WTC11 (cell line): ENCODE data around the gene TMEM161B. TPM values are rescaled to one million over a fixed set of nuclear protein-coding genes. Genes with fewer than 3 reads are reported as not detected.

Source experiments
- ATAC-seq: fragments of 200-7000 bp; cut with Tn5 transposase; 2 replicates; pipeline ENCODE4 v1.10.0; 2021; ENCODE audit warnings: mild to moderate bottlenecking, moderate library complexity
- CTCF ChIA-PET: fragments of 300-600 bp; sonication (Branson Sonifier 250); formaldehyde crosslinking; loops from one replicate; lab custom pipeline; 2021; ENCODE audit warnings: antibody characterized with exemption; lab: Charles Lee
- POLR2A ChIA-PET: fragments of 350-600 bp; sonication (Branson Sonifier 250); formaldehyde crosslinking; loops from one replicate; lab custom pipeline; 2021; ENCODE audit warnings: antibody characterized with exemption; lab: Charles Lee
- DNase-seq: peaks from one replicate; pipeline ENCODE4 v3.0.0; 2021; ENCODE audit warnings: low spot score
- H3K27ac Mint-ChIP-seq: 2 replicates; pipeline ENCODE4 v1.8.0; 2021; ENCODE audit warnings: mixed read lengths
- H3K27me3 Mint-ChIP-seq: 2 replicates; pipeline ENCODE4 v1.8.0; 2021; ENCODE audit warnings: low read depth, mild to moderate bottlenecking, moderate library complexity, mixed read lengths
- H3K36me3 Mint-ChIP-seq: 2 replicates; pipeline ENCODE4 v1.8.0; 2021; ENCODE audit warnings: mixed read lengths
- H3K4me1 Mint-ChIP-seq: 2 replicates; pipeline ENCODE4 v1.8.0; 2022; ENCODE audit warnings: mixed read lengths
- H3K4me3 Mint-ChIP-seq: 2 replicates; pipeline ENCODE4 v1.8.0; 2021; ENCODE audit warnings: mild to moderate bottlenecking, moderate library complexity, mixed read lengths
- H3K9me3 Mint-ChIP-seq: 2 replicates; pipeline ENCODE4 v1.8.0; 2021; ENCODE audit warnings: mixed read lengths
- ATF1 ChIP-seq: sonication (generic); formaldehyde crosslinking; IDR thresholded peaks from 2 replicates; pipeline ENCODE4 v1.8.1; 2023; ENCODE audit warnings: mild to moderate bottlenecking, moderate library complexity, missing genetic modification reagents
- FOXK1 ChIP-seq: sonication (generic); formaldehyde crosslinking; IDR thresholded peaks from 2 replicates; pipeline ENCODE4 v1.8.0; 2022; ENCODE audit warnings: mild to moderate bottlenecking, moderate library complexity, missing genetic modification reagents
- FOXP1 ChIP-seq: sonication (generic); formaldehyde crosslinking; IDR thresholded peaks from 2 replicates; pipeline ENCODE4 v1.8.0; 2022; ENCODE audit warnings: missing genetic modification reagents, mild to moderate bottlenecking, moderate library complexity, borderline replicate concordance
- GRHL2 ChIP-seq: fragments of 250-450 bp; sonication (Bioruptor Pico); IDR thresholded peaks from 2 replicates; pipeline ENCODE4 v1.8.0; 2022; ENCODE audit warnings: mild to moderate bottlenecking, moderate library complexity; ENCODE audit not compliant: insufficient replicate concordance, severe bottlenecking
- GTF2I ChIP-seq: fragments of 250-450 bp; sonication (Bioruptor Pico); conservative IDR thresholded peaks from 2 replicates; pipeline ENCODE4 v1.4.0; 2021; ENCODE audit warnings: mild to moderate bottlenecking
- IRF1 ChIP-seq: sonication (generic); formaldehyde crosslinking; IDR thresholded peaks from 2 replicates; pipeline ENCODE4 v1.8.0; 2023; ENCODE audit warnings: missing genetic modification reagents
- JAZF1 ChIP-seq: fragments of 250-450 bp; sonication (Bioruptor Pico); IDR thresholded peaks from 2 replicates; pipeline ENCODE4 v1.9.0; 2021; ENCODE audit warnings: moderate library complexity, mild to moderate bottlenecking, inconsistent platforms
- JUN ChIP-seq: sonication (generic); formaldehyde crosslinking; IDR thresholded peaks from 2 replicates; pipeline ENCODE4 v1.8.0; 2023; ENCODE audit warnings: mild to moderate bottlenecking, missing genetic modification reagents
- MLX ChIP-seq: sonication (generic); formaldehyde crosslinking; IDR thresholded peaks from 2 replicates; pipeline ENCODE4 v1.8.1; 2023; ENCODE audit warnings: mild to moderate bottlenecking, missing genetic modification reagents, moderate library complexity
- MXD4 ChIP-seq: fragments of 250-450 bp; sonication (Bioruptor Pico); IDR thresholded peaks from 2 replicates; pipeline ENCODE4 v1.8.0; 2021; ENCODE audit warnings: mild to moderate bottlenecking, moderate library complexity, borderline replicate concordance
- NFE2L1 ChIP-seq: sonication (generic); formaldehyde crosslinking; IDR thresholded peaks from 2 replicates; pipeline ENCODE4 v1.8.1; 2023; ENCODE audit warnings: missing genetic modification reagents
- NR1H2 ChIP-seq: sonication (generic); formaldehyde crosslinking; IDR thresholded peaks from 2 replicates; pipeline ENCODE4 v1.9.0; 2021; ENCODE audit warnings: mild to moderate bottlenecking, moderate library complexity, missing genetic modification reagents
- RELA ChIP-seq: sonication (generic); formaldehyde crosslinking; IDR thresholded peaks from 2 replicates; pipeline ENCODE4 v1.8.1; 2022; ENCODE audit warnings: missing genetic modification reagents, mild to moderate bottlenecking, borderline replicate concordance
- SMAD4 ChIP-seq: sonication (generic); formaldehyde crosslinking; IDR thresholded peaks from 2 replicates; pipeline ENCODE4 v1.8.0; 2022; ENCODE audit warnings: mild to moderate bottlenecking, missing genetic modification reagents
- SOX15 ChIP-seq: fragments of 250-450 bp; sonication (Bioruptor Pico); IDR thresholded peaks from 2 replicates; pipeline ENCODE4 v1.9.0; 2021; ENCODE audit warnings: mild to moderate bottlenecking
- TP53 ChIP-seq: sonication (generic); formaldehyde crosslinking; IDR thresholded peaks from 2 replicates; pipeline ENCODE4 v1.8.1; 2023; ENCODE audit warnings: mild to moderate bottlenecking, missing genetic modification reagents
- ZBTB21 ChIP-seq: sonication (generic); formaldehyde crosslinking; IDR thresholded peaks from 2 replicates; pipeline ENCODE4 v1.8.1; 2023; ENCODE audit warnings: mild to moderate bottlenecking, missing genetic modification reagents, borderline replicate concordance
- ZNF219 ChIP-seq: sonication (generic); formaldehyde crosslinking; IDR thresholded peaks from 2 replicates; pipeline ENCODE4 v1.8.0; 2023; ENCODE audit warnings: missing genetic modification reagents, mild to moderate bottlenecking, borderline replicate concordance
- ZNF232 ChIP-seq: sonication (generic); formaldehyde crosslinking; IDR thresholded peaks from 2 replicates; pipeline ENCODE4 v1.8.0; 2022; ENCODE audit warnings: mild to moderate bottlenecking, missing genetic modification reagents
- ZNF396 ChIP-seq: fragments of 250-450 bp; sonication (Bioruptor Pico); IDR thresholded peaks from 2 replicates; pipeline ENCODE4 v1.8.0; 2021; ENCODE audit warnings: mild to moderate bottlenecking, moderate library complexity, borderline replicate concordance
- ZNF416 ChIP-seq: fragments of 250-450 bp; sonication (Bioruptor Pico); IDR thresholded peaks from 2 replicates; pipeline ENCODE4 v1.9.0; 2021; ENCODE audit warnings: mild to moderate bottlenecking, inconsistent platforms
- ZNF423 ChIP-seq: fragments of 250-450 bp; sonication (Bioruptor Pico); IDR thresholded peaks from 2 replicates; pipeline ENCODE4 v2.1.2; 2022; ENCODE audit warnings: mild to moderate bottlenecking, moderate library complexity
- total RNA-seq: library from RNA; stranded (reverse); gene quantifications from 3 replicates; pipeline ENCODE4 v1.2.3, GENCODE V29; 2021
- TF ChIP-seq, protein P1 (sequence below): fragments of 250-450 bp; sonication (Bioruptor Pico); IDR thresholded peaks from 2 replicates; pipeline ENCODE4 v1.9.0; 2021; ENCODE audit warnings: mild to moderate bottlenecking
- TF ChIP-seq, protein P2 (sequence below): sonication (generic); formaldehyde crosslinking; IDR thresholded peaks from 2 replicates; pipeline ENCODE4 v1.8.0; 2022; ENCODE audit warnings: mild to moderate bottlenecking, missing genetic modification reagents
- TF ChIP-seq, protein P3 (sequence below): fragments of 250-450 bp; sonication (Bioruptor Pico); conservative IDR thresholded peaks from 2 replicates; pipeline ENCODE4 v1.9.0; 2021; ENCODE audit warnings: mild to moderate bottlenecking
- TF ChIP-seq, protein P4 (sequence below): sonication (generic); formaldehyde crosslinking; IDR thresholded peaks from 2 replicates; pipeline ENCODE4 v1.8.0; 2022; ENCODE audit warnings: mild to moderate bottlenecking, missing genetic modification reagents
- TF ChIP-seq, protein P5 (sequence below): fragments of 200-600 bp; IDR thresholded peaks from 2 replicates; pipeline ENCODE4 v1.8.0; 2022; ENCODE audit warnings: antibody characterized with exemption

Gene TMEM161B
- total RNA-seq, 1 experiment from 2014 or later: 17.0 TPM

DNA sequence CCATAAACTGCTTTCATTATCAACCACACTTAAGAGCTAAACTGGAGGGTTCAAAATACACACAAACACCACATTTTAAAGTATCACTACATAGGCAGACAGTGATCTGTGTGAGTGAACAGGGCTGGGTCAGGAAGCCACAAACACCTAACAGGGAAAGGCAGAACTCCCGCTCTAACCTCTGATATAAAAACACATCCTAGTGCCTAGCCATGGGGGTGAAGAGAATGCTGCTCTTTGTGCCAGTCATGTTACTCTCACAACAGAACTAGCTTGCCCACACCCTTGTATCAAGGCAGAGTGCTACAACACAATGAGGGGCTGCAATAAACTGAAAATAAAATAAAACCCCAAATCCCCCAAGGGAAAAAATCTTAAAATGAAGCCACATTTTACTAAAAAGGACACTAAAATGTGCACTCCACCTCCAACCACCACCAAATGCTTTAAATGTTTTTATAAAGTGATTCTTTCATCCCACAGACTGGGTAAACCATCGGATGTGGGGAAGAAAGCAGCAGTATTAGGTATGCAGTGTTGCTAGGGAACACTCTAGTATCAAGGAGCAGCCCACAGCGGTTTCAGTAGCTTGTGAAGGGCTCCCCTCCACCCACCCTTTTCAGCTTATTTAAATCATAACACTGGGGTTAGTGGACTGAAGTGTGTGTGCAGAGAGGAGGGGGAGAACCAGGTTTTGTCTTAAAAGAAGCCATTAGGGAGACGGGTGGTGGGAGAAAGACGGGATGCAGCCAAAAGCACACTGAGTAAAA, 64.5 kb downstream of the TMEM161B start:
- ATAC-seq: peak; percentile 90
- H3K4me3 Mint-ChIP-seq: no peak overlapping the region

GRCh38 chr5:88195636-88196035, 73.0 kb downstream of the TMEM161B start:
- no peak for ATAC-seq
- Mint-ChIP-seq H3K27me3 (no peaks in the 10 kb centered on the region), H3K4me1 (peaks cover 11% of the 10 kb centered on the region), H3K36me3 (peaks cover 17% of the 10 kb centered on the region), H3K9me3 (no peaks in the 10 kb centered on the region), H3K4me3 (no peak overlapping the region), H3K27ac (no peak overlapping the region)
- no peak for DNase-seq
- CTCF ChIA-PET: no interaction called here
- POLR2A ChIA-PET: no interaction called here
- TF ChIP-seq, protein P1, sequence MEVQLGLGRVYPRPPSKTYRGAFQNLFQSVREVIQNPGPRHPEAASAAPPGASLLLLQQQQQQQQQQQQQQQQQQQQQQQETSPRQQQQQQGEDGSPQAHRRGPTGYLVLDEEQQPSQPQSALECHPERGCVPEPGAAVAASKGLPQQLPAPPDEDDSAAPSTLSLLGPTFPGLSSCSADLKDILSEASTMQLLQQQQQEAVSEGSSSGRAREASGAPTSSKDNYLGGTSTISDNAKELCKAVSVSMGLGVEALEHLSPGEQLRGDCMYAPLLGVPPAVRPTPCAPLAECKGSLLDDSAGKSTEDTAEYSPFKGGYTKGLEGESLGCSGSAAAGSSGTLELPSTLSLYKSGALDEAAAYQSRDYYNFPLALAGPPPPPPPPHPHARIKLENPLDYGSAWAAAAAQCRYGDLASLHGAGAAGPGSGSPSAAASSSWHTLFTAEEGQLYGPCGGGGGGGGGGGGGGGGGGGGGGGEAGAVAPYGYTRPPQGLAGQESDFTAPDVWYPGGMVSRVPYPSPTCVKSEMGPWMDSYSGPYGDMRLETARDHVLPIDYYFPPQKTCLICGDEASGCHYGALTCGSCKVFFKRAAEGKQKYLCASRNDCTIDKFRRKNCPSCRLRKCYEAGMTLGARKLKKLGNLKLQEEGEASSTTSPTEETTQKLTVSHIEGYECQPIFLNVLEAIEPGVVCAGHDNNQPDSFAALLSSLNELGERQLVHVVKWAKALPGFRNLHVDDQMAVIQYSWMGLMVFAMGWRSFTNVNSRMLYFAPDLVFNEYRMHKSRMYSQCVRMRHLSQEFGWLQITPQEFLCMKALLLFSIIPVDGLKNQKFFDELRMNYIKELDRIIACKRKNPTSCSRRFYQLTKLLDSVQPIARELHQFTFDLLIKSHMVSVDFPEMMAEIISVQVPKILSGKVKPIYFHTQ (CRISPR knock-in tag): no peak
- TF ChIP-seq, protein P2, sequence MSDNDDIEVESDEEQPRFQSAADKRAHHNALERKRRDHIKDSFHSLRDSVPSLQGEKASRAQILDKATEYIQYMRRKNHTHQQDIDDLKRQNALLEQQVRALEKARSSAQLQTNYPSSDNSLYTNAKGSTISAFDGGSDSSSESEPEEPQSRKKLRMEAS (CRISPR knock-in tag): no peak
- TF ChIP-seq TP53 (CRISPR knock-in tag): no peak
- no peak for TF ChIP-seq SMAD4 (CRISPR knock-in tag)
- TF ChIP-seq JAZF1 (CRISPR knock-in tag): no peak
- no peak for TF ChIP-seq ZNF232 (CRISPR knock-in tag)
- no peak for TF ChIP-seq ZBTB21 (CRISPR knock-in tag)
- no peak for TF ChIP-seq ZNF423 (CRISPR knock-in tag)
- no peak for TF ChIP-seq GRHL2 (CRISPR knock-in tag)
- no peak for TF ChIP-seq GTF2I (CRISPR knock-in tag)
- no peak for TF ChIP-seq FOXP1 (CRISPR knock-in tag)
- TF ChIP-seq, protein P3, sequence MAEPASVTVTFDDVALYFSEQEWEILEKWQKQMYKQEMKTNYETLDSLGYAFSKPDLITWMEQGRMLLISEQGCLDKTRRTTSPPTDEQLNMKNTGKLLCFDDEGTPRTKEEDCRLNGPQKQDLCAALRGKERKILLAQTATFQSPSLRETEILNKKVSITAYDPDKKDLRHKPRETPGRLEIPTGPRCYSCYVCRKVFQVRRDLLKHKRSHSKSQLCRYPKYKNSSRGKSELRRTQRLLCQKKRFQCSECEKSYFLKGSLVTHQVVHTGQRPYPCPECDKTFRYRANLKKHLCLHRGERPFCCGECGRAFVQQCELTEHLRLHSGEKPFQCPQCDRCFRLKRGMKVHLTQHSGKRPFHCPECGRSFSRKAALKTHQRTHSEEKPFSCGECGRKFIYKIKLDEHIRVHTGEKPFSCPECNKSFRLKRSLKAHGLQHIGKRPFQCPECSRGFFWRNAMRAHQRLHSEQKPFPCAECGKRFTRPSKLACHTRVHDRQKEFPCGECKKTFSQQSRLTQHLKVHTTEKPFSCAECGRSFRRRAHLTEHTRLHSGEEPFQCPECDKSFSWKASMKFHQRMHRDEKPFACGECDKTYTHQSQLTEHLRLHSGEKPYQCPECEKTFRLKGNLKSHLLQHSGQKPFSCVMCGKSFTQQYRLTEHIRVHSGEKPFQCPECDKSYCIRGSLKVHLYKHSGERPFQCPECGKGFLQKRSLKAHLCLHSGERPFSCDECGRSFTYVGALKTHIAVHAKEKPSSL (CRISPR knock-in tag): no peak
- TF ChIP-seq FOXK1: no peak
- no peak for TF ChIP-seq ZNF416 (CRISPR knock-in tag)
- no peak for TF ChIP-seq MXD4 (CRISPR knock-in tag)
- TF ChIP-seq ZNF219 (CRISPR knock-in tag): no peak

More for the DNA sequence above, 64.5 kb downstream of the TMEM161B start:
- Mint-ChIP-seq H3K4me1 (peaks cover 13% of the 10 kb centered on the region), H3K36me3 (peaks cover 9% of the 10 kb centered on the region), H3K27me3 (no peaks in the 10 kb centered on the region), H3K9me3 (no peaks in the 10 kb centered on the region), H3K27ac (peak overlapping the region; percentile 79)
- CTCF ChIA-PET: interaction anchor here (0.7 to 1.0 kb wide), 2 partner anchors 14 to 423 kb away, joined by 3 read pairs; no protein-coding TSS in a partner anchor
- POLR2A ChIA-PET: interaction anchor here (0.8 kb wide), 1 partner anchor 100 kb away, joined by 5 read pairs; no protein-coding TSS in a partner anchor
- DNase-seq: no peak
- no peak for TF ChIP-seq ZNF232 (CRISPR knock-in tag)
- no peak for TF ChIP-seq ATF1 (CRISPR knock-in tag)
- TF ChIP-seq SOX15 (CRISPR knock-in tag): no peak
- no peak for TF ChIP-seq ZNF396 (CRISPR knock-in tag)
- TF ChIP-seq NFE2L1: no peak
- TF ChIP-seq NR1H2: no peak
- TF ChIP-seq, protein P4, sequence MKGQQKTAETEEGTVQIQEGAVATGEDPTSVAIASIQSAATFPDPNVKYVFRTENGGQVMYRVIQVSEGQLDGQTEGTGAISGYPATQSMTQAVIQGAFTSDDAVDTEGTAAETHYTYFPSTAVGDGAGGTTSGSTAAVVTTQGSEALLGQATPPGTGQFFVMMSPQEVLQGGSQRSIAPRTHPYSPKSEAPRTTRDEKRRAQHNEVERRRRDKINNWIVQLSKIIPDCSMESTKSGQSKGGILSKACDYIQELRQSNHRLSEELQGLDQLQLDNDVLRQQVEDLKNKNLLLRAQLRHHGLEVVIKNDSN (CRISPR knock-in tag): no peak
- TF ChIP-seq, protein P5, sequence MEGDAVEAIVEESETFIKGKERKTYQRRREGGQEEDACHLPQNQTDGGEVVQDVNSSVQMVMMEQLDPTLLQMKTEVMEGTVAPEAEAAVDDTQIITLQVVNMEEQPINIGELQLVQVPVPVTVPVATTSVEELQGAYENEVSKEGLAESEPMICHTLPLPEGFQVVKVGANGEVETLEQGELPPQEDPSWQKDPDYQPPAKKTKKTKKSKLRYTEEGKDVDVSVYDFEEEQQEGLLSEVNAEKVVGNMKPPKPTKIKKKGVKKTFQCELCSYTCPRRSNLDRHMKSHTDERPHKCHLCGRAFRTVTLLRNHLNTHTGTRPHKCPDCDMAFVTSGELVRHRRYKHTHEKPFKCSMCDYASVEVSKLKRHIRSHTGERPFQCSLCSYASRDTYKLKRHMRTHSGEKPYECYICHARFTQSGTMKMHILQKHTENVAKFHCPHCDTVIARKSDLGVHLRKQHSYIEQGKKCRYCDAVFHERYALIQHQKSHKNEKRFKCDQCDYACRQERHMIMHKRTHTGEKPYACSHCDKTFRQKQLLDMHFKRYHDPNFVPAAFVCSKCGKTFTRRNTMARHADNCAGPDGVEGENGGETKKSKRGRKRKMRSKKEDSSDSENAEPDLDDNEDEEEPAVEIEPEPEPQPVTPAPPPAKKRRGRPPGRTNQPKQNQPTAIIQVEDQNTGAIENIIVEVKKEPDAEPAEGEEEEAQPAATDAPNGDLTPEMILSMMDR: no peak
- TF ChIP-seq MLX (CRISPR knock-in tag): no peak
- TF ChIP-seq RELA: no peak
- TF ChIP-seq IRF1 (CRISPR knock-in tag): no peak
- no peak for TF ChIP-seq JUN
- no peak for TF ChIP-seq JAZF1 (CRISPR knock-in tag)
